OCI-LY1 (cell line): Measurements from ENCODE around the gene UTP4.

Source experiments
- H2AFZ ChIP-seq: fragments of 200-600 bp; sonication (generic), shearing (Covaris generic); 2 replicates; pipeline ENCODE4 v1.6.0; 2014; ENCODE audit warnings: antibody characterized with exemption, mild to moderate bottlenecking, low read length
- H3F3A ChIP-seq: fragments of 200-600 bp; sonication (generic), shearing (Covaris generic); 2 replicates; pipeline ENCODE4 v1.6.0; 2014; ENCODE audit warnings: mild to moderate bottlenecking, antibody characterized with exemption, low read length, moderate library complexity; ENCODE audit not compliant: insufficient read depth
- H3K27ac ChIP-seq: fragments of 200-600 bp; sonication (generic); 2 replicates; pipeline ENCODE4 v1.5.1; 2014; ENCODE audit warnings: low read length, mixed run types, mild to moderate bottlenecking, low read depth; ENCODE audit not compliant: poor library complexity, severe bottlenecking
- H3K27me3 ChIP-seq: fragments of 200-600 bp; sonication (generic); 2 replicates; pipeline ENCODE4 v1.6.0; 2014; ENCODE audit warnings: antibody characterized with exemption, mild to moderate bottlenecking, low read length, moderate library complexity; ENCODE audit not compliant: insufficient read depth
- H3K36me3 ChIP-seq: fragments of 200-600 bp; sonication (generic); 2 replicates; pipeline ENCODE4 v1.6.1; 2014; ENCODE audit warnings: mild to moderate bottlenecking, antibody characterized with exemption, low read length, moderate library complexity, mixed read lengths; ENCODE audit not compliant: insufficient read depth
- H3K4me1 ChIP-seq: fragments of 200-600 bp; sonication (generic); 2 replicates; pipeline ENCODE4 v1.5.1; 2014; ENCODE audit warnings: mild to moderate bottlenecking, low read length, moderate library complexity; ENCODE audit not compliant: insufficient read depth, severe bottlenecking
- H3K4me2 ChIP-seq: fragments of 200-600 bp; sonication (generic), shearing (Covaris generic); 2 replicates; pipeline ENCODE4 v1.6.1; 2014; ENCODE audit warnings: low read length
- H3K4me3 ChIP-seq: fragments of 200-600 bp; sonication (generic); 2 replicates; pipeline ENCODE4 v1.5.1; 2014; ENCODE audit warnings: low read length, low read depth, mild to moderate bottlenecking, mixed read lengths; ENCODE audit not compliant: poor library complexity, severe bottlenecking
- H3K79me2 ChIP-seq: fragments of 200-600 bp; shearing (Covaris generic); 2 replicates; pipeline ENCODE4 v1.6.1; 2016; ENCODE audit warnings: mixed run types, low read length, mixed read lengths; ENCODE audit not compliant: insufficient read depth
- H3K9ac ChIP-seq: fragments of 200-600 bp; sonication (generic), shearing (Covaris generic); 2 replicates; pipeline ENCODE4 v1.6.1; 2014; ENCODE audit warnings: mild to moderate bottlenecking, low read length, mixed read lengths
- H3K9me2 ChIP-seq: fragments of 200-600 bp; sonication (generic), shearing (Covaris generic); 2 replicates; pipeline ENCODE4 v1.6.1; 2014; ENCODE audit warnings: low read depth, mild to moderate bottlenecking, low read length, mixed read lengths
- H3K9me3 ChIP-seq: fragments of 200-600 bp; shearing (Covaris generic); 2 replicates; pipeline ENCODE4 v1.6.1; 2014; ENCODE audit warnings: low read length, mixed read lengths
- H4K20me1 ChIP-seq: fragments of 200-600 bp; sonication (generic), shearing (Covaris generic); 2 replicates; pipeline ENCODE4 v1.6.0; 2016; ENCODE audit warnings: mild to moderate bottlenecking, low read length; ENCODE audit not compliant: insufficient read depth
- EZH2 ChIP-seq: fragments of 200-600 bp; sonication (generic), shearing (Covaris generic); IDR thresholded peaks from 2 replicates; pipeline ENCODE4 v1.8.0; 2017; ENCODE audit warnings: borderline replicate concordance, mixed run types, mild to moderate bottlenecking, antibody characterized with exemption, low read length, moderate library complexity, mixed read lengths
- TF ChIP-seq, protein P1 (sequence below): fragments of 200-600 bp; sonication (generic), shearing (Covaris generic); IDR thresholded peaks from 2 replicates; pipeline ENCODE4 v1.5.1; 2017; ENCODE audit warnings: mild to moderate bottlenecking, antibody characterized with exemption, low read length, moderate library complexity, mixed read lengths

UTP4 gene

GRCh38 chr16:69095193-69095592, 37.3 kb upstream of the UTP4 start:
- H3K9me3 ChIP-seq: no peaks in the 10 kb centered on the region
- H3K27ac ChIP-seq: no peak overlapping the region
- no peak overlapping the region for H3K4me3 ChIP-seq
- no peaks in the 10 kb centered on the region for H3K9me2 ChIP-seq
- TF ChIP-seq, protein P1, sequence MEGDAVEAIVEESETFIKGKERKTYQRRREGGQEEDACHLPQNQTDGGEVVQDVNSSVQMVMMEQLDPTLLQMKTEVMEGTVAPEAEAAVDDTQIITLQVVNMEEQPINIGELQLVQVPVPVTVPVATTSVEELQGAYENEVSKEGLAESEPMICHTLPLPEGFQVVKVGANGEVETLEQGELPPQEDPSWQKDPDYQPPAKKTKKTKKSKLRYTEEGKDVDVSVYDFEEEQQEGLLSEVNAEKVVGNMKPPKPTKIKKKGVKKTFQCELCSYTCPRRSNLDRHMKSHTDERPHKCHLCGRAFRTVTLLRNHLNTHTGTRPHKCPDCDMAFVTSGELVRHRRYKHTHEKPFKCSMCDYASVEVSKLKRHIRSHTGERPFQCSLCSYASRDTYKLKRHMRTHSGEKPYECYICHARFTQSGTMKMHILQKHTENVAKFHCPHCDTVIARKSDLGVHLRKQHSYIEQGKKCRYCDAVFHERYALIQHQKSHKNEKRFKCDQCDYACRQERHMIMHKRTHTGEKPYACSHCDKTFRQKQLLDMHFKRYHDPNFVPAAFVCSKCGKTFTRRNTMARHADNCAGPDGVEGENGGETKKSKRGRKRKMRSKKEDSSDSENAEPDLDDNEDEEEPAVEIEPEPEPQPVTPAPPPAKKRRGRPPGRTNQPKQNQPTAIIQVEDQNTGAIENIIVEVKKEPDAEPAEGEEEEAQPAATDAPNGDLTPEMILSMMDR: no peak
- no peak for TF ChIP-seq EZH2
- no peaks in the 10 kb centered on the region for H3F3A ChIP-seq
- no peaks in the 10 kb centered on the region for H3K4me1 ChIP-seq
- no peaks in the 10 kb centered on the region for H3K79me2 ChIP-seq
- no peaks in the 10 kb centered on the region for H3K36me3 ChIP-seq
- no peak overlapping the region for H2AFZ ChIP-seq
- H3K9ac ChIP-seq: no peak overlapping the region
- no peaks in the 10 kb centered on the region for H3K27me3 ChIP-seq
- no peak overlapping the region for H3K4me2 ChIP-seq
- no peaks in the 10 kb centered on the region for H4K20me1 ChIP-seq

DNA sequence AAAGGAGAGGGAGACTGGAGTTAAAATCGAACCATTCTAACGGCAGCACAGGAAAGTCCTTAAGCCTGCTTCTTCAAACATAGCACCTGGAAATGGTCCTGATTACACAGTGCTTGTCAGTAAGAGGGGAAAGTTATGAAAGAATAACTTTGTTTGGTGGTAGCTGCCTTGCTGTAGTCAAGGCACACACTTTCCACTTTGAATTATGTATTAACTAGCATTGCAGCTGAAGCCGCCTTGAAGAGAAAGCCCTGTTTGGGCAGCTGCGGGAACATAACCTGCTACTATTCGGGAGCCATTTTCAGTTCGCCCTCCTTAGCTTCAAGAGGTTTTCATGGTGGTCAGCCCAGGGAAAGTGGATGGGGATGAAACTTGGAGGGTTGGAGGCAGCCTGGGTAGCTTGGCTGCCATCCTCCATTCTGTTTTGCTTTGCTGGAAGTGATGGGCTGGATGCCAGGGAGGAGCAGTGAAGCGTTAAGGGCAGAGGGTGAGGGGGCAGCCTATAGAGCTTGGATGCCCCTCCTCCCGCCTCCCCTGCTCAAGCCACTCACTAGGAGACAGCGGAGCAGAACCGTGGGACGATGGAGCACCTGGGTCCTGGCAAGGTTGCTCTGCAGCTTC, 32.3 kb upstream of the UTP4 start:
- Histone ChIP-seq H3K27ac (no peak overlapping the region), H3K9me3 (no peaks in the 10 kb centered on the region), H3K36me3 (no peaks in the 10 kb centered on the region), H3K27me3 (no peaks in the 10 kb centered on the region), H3K9ac (no peak overlapping the region), H2AFZ (no peak overlapping the region), H3K4me1 (no peaks in the 10 kb centered on the region), H4K20me1 (no peaks in the 10 kb centered on the region), H3K9me2 (no peaks in the 10 kb centered on the region), H3K4me2 (no peak overlapping the region), H3K79me2 (no peaks in the 10 kb centered on the region), H3K4me3 (no peak overlapping the region), H3F3A (no peaks in the 10 kb centered on the region)
- TF ChIP-seq, protein P1: no peak
- no peak for TF ChIP-seq EZH2

DNA sequence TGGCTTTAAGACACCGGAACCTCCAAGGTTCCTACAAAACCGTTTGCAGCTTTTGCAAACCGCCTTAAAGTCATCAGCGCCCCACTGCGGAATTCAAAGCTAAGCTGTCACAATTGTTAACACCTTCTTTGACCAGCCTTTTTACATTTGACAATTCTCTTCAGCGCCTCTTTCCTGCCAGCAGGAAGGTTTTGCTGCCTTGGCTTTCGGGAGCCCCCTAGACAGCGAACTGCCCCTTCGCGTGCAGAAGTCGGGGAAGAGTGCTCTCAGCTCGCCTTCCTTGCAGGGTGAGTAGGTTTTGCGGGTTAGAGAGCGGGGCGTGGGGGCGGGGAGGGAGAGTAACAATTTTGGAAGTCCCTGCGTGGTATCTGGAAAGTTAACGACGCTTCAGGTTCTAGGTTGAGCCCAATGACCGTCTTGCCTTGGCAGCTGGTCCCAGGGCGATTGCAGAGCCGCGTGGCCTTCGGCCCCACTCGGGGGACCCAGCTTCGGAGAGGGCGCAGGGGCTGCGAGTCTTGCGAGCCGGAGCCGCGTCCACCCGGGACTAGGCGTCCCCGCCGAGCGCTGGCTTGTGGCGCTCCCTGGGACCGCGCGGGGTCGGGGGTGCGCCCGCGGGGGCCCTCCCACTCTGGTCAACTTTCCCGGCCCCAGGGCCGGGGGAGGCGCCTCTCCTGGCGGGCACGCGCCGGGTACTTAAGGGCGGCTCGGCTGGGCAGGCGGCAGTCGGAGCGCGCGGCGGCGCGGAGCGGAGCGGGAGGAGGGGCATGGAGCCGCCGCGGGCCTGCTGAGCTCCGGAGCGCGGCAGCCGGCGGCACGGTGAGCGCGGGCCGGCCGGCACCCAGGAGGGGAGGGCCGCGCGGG, 26.7 kb upstream of the UTP4 start, which contains the start of gene HAS3:
TSS of gene HAS3 (plus strand) at position 153 of the 861 bp plus-strand sequence. CDS start 3,743 bp downstream, outside the sequence.
- no peaks in the 10 kb centered on the region for H3K79me2 ChIP-seq
- no peaks in the 10 kb centered on the region for H3K9me2 ChIP-seq
- H3K27ac ChIP-seq: no peak within 1 kb of the TSS
- peak within 1 kb of the TSS; percentile 39; the same call in 1 of the 2 replicates for H3K9ac ChIP-seq
- H2AFZ ChIP-seq: no peak within 1 kb of the TSS
- peak within 1 kb of the TSS; percentile 85 for H3K4me2 ChIP-seq
- H3K27me3 ChIP-seq: peaks cover 10% of the 10 kb centered on the region
- H4K20me1 ChIP-seq: no peaks in the 10 kb centered on the region
- no peaks in the 10 kb centered on the region for H3F3A ChIP-seq
- H3K9me3 ChIP-seq: no peaks in the 10 kb centered on the region
- peaks cover 5% of the 10 kb centered on the region; the same call in 1 of the 2 replicates for H3K36me3 ChIP-seq
- peak within 1 kb of the TSS; percentile 62 for H3K4me3 ChIP-seq
- H3K4me1 ChIP-seq: peaks cover 17% of the 10 kb centered on the region
- TF ChIP-seq EZH2: no peak
- TF ChIP-seq, protein P1: peak; percentile 42; the same call in 1 of the 2 replicates
